GM18526 (cell line): ENCODE measurements around the gene KDELR1.

ENCODE experiments used
- POLR2A ChIP-seq: IDR thresholded peaks from 3 replicates; pipeline ENCODE4 v1.6.1; 2011; ENCODE audit not compliant: insufficient read length; ENCODE audit errors: extremely low read depth

Gene KDELR1

DNA sequence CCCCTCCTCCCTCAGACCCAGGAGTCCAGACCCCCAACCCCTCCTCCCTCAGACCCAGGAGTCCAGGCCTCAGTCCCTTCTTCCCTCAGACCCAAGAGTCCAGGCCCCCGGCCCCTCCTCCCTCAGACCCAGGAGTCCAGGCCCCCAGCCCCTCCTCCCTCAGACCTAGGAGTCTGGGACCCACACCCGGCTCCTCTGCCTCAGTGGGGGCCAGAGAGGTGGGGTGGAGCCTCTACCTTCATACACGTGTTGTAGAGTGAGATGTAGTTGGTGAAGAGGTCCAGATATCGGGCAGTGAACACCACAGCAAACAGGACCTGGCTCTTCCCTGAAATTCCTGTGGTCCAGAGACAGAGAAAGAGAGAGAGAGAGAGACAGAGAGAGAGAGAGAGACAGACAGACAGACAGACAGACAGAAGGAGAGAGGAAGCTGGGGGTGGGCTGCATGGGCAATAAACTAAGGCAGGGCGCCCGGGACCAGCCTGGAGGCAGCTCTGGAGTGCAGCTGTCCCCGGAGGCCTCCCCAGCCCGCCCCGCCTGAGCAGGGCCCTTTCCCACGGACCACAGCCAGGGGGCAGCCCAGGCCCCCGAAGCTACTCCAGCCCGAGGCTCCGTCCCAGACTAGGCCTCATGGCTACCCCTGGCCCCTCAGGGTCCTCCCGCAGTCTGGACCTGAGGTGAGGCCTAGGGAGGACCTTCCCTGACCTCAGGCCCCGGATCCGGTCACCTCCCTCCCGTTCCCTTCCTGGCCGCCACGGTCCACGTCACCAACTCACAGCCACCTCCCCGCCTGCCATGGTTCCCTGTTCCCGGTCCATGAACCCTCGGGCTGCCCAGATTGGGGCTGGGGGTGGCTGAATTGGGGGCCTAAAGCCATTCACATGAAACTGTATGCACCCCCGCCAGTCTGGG, 907 bp downstream of the KDELR1 start:
- TF ChIP-seq POLR2A: peak; percentile 25

DNA sequence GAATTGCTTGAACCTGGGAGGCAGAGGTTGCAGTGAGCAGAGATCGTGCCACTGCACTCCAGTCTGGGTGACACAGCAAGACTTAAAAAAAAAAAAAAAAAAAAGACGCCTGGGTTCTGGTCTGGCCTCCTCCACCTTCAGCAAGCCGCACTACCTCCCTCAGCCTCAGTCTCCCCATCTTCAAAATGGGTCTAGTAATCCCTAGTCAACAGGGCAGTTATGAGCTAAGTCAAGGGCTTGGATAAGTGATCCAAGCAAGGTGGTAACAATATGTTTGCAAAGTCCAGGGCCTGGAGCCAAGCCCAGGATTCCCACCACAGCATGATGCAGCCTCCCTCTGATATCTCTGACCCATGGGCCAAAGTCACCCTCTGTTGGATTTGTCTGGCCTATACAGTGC, 4.4 kb downstream of the KDELR1 start:
- no peak for TF ChIP-seq POLR2A

DNA sequence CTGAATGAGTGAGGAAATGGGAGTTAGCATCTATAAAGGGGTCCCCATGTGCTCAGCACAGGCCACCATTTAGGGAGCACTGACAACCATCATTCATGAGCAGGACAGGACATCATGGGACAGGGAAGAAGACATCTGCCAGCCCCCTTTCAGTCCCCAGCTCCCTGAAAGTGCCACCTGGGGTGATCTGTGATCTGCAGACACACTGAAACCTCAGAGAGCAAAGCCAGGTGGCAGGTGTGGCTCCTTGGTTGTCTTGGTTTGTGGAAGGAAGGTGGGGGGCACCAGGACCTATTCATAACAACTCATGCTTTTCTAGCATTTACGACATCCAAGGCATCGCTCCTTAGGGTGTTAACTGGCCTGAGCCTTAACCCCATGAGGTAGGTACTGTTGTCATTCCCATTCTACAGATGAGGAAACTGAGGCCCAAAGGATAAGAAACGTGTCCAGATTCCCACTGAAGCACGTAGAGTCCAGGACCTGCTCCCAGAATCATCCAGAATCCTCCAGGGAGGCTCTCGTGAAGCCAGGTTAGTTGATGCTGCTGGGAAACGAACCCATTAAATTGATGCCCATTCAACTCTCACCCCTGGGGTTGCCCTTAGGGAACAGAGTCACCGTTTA, 5.8 kb downstream of the KDELR1 start:
- no peak for TF ChIP-seq POLR2A

DNA sequence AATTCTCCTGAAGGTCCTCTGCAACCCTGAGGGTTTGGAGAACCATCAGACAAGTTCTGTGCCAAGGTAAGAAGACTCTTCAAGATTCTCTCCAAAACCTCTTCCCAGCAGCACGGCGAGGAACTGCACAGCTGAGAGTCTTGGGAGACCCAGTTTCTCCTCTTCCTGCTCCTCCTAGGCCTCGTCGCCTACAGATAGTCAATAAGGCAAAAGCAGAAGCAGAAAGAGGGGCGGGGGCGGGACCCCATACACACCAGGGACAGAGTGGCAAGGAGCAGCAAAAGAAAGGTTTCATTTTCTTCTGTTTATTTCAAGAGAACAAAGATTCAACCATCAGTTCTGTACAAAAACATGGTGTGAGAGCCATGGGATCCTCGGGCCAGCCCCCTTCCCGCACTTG, 9.1 kb downstream of the KDELR1 start:
- no peak for TF ChIP-seq POLR2A

GRCh38 chr19:48381178-48381950, 10.0 kb downstream of the KDELR1 start:
- TF ChIP-seq POLR2A: no peak

GRCh38 chr19:48379058-48379457, 12.3 kb downstream of the KDELR1 start:
- TF ChIP-seq POLR2A: no peak

DNA sequence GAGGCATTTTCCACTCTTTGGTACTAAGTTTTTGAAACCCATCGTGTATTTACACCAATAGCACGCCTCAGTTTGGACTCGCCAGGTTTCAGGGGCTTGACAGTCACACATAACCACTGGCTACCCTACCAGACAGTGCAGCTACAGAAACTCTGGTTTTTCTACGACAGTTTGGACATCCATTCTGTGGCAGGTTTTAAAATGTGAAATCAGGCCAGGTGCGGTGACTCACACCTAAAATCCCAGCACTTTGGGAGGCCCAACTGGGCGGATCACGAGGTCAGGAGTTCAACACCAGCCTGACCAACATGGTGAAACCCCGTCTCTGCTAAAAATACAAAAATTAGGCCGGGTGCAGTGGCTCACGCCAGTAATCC, 13.2 kb downstream of the KDELR1 start:
- no peak for TF ChIP-seq POLR2A

GRCh38 chr19:48373567-48373966, 17.8 kb downstream of the KDELR1 start:
- TF ChIP-seq POLR2A: no peak

GRCh38 chr19:48372904-48373303, 18.4 kb downstream of the KDELR1 start:
- no peak for TF ChIP-seq POLR2A

DNA sequence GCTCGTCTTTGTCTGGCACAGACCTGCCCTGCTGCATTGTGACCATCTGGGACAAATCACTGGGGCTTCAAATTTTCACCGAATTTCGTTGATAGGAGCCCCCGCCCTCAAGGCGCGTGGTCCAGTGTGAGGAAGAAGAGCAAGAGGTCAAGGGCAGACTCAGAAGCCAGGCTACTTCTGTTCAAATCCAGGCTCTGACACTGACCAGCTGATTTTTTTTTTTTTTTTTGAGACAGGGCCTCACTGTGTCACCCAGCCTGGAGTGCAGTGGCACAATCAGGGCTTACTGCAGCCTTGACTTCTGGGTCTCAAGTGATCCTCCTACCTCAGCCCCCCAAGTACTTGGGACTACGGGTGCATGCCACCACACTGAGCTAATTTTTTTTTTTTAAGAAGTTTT, 20.0 kb downstream of the KDELR1 start:
- TF ChIP-seq POLR2A: no peak

DNA sequence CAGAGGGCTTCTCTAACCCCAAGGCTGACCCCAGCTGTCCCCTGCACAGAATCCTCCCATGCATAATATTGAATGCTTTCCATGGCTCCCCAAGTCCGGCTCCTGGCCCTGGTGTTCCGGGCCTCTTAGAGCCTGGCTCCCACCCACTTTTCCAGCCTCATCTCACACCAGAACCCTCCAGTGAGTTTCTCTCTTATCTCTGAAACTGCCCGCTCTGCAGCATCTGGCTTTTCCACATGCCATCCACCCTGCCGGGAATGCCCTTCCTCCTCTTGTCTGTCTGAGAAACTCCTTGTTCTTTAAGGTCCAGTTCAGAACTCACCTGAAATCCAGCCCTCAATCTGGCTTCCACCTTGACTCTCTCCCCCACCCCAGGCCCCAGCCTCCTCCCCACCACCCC, 20.4 kb downstream of the KDELR1 start:
- TF ChIP-seq POLR2A: no peak

DNA sequence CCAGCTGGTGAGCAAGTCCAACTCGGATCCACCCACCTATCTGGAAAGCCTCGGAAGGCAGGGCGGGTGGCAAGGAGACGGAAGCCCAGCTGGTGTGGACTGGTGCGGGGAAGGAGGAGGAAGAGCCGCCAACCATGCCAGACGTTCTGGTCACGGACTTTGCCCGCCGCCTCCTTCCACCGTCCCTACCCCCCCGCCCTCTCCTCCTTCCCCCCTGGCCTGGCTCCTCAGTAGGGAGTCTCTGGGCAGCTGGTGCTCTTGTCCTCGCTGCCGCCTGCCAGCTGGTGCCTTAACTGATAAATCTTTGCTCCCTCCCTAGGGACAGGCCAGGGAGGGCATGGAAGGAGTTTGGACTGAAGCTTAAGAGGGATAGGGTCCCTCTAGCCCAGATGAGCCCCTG, 22.4 kb downstream of the KDELR1 start:
- TF ChIP-seq POLR2A: no peak

- no peak for TF ChIP-seq POLR2A
Measured at GRCh38 chr19:48367855-48368254, 23.5 kb downstream of the KDELR1 start.

- no peak for TF ChIP-seq POLR2A
Measured at GRCh38 chr19:48365602-48366001, 25.7 kb downstream of the KDELR1 start.

- TF ChIP-seq POLR2A: no peak
Measured at GRCh38 chr19:48364598-48365348, 26.6 kb downstream of the KDELR1 start.
